ENCODE data around the gene UBQLN3. TPM values are rescaled to one million over a fixed set of nuclear protein-coding genes. Genes with fewer than 3 reads are reported as not detected.

Gene UBQLN3
- total RNA-seq, 4 donors from 2014 or later = 0.84 to 4.9 (median 2.1) TPM

DNA sequence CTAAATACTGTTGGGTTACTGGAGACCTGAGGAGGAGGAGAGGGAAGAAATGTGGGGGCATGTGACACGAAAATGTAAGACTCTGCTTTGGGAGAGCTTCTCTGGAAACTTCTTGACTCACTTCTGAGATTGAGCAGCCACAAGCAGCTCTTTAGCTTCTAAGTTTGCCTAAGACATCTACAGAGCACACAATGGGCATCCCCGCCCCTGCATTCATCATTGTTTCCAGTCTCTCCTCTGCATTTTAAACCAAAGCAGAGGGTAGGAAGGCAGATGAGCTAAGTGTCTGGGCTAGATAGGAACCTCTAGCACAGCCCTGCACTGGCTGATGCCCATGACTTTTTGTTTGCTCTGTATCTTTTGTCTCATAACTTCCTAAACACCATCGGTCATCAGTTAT lies 23.3 kb downstream of the UBQLN3 start:
- H3K9me3 ChIP-seq = no peaks in the 10 kb centered on the region
- H3K4me3 ChIP-seq = no peak overlapping the region
- no peaks in the 10 kb centered on the region for H3K27me3 ChIP-seq
- TF ChIP-seq, protein P1, sequence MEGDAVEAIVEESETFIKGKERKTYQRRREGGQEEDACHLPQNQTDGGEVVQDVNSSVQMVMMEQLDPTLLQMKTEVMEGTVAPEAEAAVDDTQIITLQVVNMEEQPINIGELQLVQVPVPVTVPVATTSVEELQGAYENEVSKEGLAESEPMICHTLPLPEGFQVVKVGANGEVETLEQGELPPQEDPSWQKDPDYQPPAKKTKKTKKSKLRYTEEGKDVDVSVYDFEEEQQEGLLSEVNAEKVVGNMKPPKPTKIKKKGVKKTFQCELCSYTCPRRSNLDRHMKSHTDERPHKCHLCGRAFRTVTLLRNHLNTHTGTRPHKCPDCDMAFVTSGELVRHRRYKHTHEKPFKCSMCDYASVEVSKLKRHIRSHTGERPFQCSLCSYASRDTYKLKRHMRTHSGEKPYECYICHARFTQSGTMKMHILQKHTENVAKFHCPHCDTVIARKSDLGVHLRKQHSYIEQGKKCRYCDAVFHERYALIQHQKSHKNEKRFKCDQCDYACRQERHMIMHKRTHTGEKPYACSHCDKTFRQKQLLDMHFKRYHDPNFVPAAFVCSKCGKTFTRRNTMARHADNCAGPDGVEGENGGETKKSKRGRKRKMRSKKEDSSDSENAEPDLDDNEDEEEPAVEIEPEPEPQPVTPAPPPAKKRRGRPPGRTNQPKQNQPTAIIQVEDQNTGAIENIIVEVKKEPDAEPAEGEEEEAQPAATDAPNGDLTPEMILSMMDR (IDR thresholded peaks at IDR 0.05) = no peak
- TF ChIP-seq EP300 (IDR thresholded peaks at IDR 0.05) (no peak), POLR2A (IDR thresholded peaks at IDR 0.05) (no peak)
- no peak for DNase-seq (ENCODE audit: low spot score in 2 of 2)
- WGBS, 2 donors = 73 to 82% methylated on average over 3 of the region's 3 CpGs
- no peak overlapping the region for H3K27ac ChIP-seq
- no peaks in the 10 kb centered on the region for H3K36me3 ChIP-seq
- no peaks in the 10 kb centered on the region for H3K4me1 ChIP-seq

DNA sequence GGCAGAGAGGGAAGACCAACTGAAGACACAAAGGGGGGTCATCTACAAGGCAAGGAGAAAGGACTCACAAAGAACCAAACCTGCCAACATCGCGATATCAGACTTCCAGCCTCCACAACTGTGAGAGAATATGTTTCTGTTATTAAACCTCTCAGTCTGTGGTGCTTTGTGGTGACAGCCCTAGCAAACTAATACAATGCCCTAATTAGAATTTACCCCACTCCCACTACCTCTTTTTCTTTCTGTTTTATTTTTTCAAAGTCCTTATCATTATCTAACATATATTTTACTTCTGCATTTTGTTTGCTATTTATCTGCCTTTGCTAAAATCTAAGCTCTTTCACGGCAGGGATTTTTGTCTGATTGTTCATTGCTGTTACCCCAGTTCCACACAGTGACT lies 23.8 kb downstream of the UBQLN3 start:
- H3K36me3 ChIP-seq = no peaks in the 10 kb centered on the region
- no peaks in the 10 kb centered on the region for H3K27me3 ChIP-seq
- H3K4me3 ChIP-seq = no peak overlapping the region
- no peak for DNase-seq (ENCODE audit: low spot score in 2 of 2)
- no peaks in the 10 kb centered on the region for H3K9me3 ChIP-seq
- 91 to 92% methylated on average over 3 of the region's 3 CpGs for WGBS, 2 donors
- TF ChIP-seq EP300 (IDR thresholded peaks at IDR 0.05) (no peak), POLR2A (IDR thresholded peaks at IDR 0.05) (no peak)
- TF ChIP-seq, protein P1 (IDR thresholded peaks at IDR 0.05) = no peak
- H3K4me1 ChIP-seq = no peaks in the 10 kb centered on the region
- H3K27ac ChIP-seq = no peak overlapping the region

DNA sequence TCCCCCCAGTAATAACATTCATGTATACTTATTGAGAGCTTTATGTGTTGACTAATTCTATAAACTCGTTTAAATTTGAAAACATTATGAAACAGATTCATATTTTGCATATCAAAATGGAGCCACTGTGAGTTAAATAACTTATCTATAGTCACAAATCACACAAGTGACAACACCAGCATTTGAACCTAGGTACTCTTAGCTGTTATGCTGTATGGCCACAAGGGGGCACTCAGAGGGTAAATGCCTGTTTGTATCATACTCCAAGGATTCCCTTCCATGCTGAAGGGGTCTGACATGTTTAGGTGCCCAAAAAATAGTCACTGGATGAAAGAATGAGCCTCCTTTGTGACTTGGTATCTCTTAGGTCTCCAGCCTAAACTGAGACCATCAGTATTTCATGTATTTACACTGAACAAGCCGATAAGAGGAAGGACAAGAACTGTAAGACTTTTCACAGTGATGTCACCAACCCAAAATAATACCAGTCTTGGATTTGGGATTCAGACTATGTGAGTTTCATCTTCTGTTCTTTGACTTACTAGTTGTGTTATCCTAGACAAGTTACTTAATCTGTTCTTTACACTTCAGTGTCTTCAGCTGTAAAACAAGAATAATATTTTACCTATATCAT lies 33.5 kb downstream of the UBQLN3 start:
- 32 to 42% methylated on average over 2 of the region's 2 CpGs for WGBS, 2 donors

DNA sequence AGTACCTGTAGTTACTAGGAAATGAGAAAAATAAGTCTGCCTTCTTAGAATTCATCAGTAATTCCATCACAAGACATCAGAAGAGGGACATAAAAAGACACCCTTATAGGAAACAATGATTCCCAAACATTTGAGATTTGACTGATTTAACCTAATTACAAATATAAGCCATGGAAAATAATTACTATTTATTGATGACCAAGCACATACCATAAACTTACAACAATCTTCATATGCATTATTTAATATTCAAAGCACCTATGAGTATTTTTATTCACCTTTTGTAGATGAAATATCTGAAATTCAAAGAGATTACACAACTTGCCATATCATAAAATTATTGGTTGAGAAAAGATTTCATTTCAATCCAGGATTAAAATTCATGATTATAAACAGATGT lies 35.8 kb downstream of the UBQLN3 start:
- H3K36me3 ChIP-seq = no peaks in the 10 kb centered on the region
- no peak for TF ChIP-seq POLR2A (IDR thresholded peaks at IDR 0.05)
- TF ChIP-seq, protein P1 (IDR thresholded peaks at IDR 0.05) = no peak
- no peak for TF ChIP-seq EP300 (IDR thresholded peaks at IDR 0.05)
- H3K9me3 ChIP-seq = no peaks in the 10 kb centered on the region
- no peaks in the 10 kb centered on the region for H3K4me1 ChIP-seq
- H3K27me3 ChIP-seq = no peaks in the 10 kb centered on the region
- no peak overlapping the region for H3K27ac ChIP-seq
- H3K4me3 ChIP-seq = no peak overlapping the region
- no peak for DNase-seq (ENCODE audit: low spot score in 2 of 2)

More for the DNA sequence above, 33.5 kb downstream of the UBQLN3 start:
- TF ChIP-seq EP300 (IDR thresholded peaks at IDR 0.05) (no peak), POLR2A (IDR thresholded peaks at IDR 0.05) (no peak)
- TF ChIP-seq, protein P1 (IDR thresholded peaks at IDR 0.05) = peak; percentile 54 to 67 (median 59)
- DNase-seq (ENCODE audit: low spot score in 2 of 2) = peak in 1 of 2 donors; percentile 13
- Histone ChIP-seq H3K36me3 (no peaks in the 10 kb centered on the region), H3K27me3 (no peaks in the 10 kb centered on the region), H3K9me3 (no peaks in the 10 kb centered on the region), H3K27ac (no peak overlapping the region), H3K4me3 (no peak overlapping the region), H3K4me1 (no peaks in the 10 kb centered on the region)

DNA sequence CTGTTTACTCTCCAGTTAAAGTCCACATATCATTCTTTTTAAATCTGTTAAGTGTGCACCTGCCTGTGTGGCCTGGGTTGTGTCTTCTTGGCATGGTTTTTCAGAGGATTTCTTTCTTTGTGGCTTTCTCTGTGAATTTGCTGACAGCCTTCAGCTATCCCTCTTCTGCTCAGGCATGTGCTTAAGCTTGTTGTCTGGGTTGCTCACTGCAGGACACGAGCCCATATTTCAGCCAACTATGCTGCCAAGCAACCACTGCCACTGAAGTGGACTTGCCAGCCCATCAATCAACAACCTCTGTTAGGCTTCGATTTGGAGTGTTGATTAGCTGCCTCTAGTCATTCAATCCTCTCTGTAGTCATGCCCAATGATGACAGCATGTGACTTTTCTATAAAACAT lies 42.2 kb downstream of the UBQLN3 start:
- Histone ChIP-seq H3K36me3 (no peaks in the 10 kb centered on the region), H3K4me1 (no peaks in the 10 kb centered on the region), H3K27me3 (no peaks in the 10 kb centered on the region), H3K9me3 (no peaks in the 10 kb centered on the region), H3K4me3 (no peak overlapping the region), H3K27ac (no peak overlapping the region)
- no peak for DNase-seq (ENCODE audit: low spot score in 2 of 2)
- WGBS, 2 donors = 46 to 59% methylated on average over 2 of the region's 2 CpGs
- TF ChIP-seq POLR2A (IDR thresholded peaks at IDR 0.05) (no peak), EP300 (IDR thresholded peaks at IDR 0.05) (no peak)
- TF ChIP-seq, protein P1 (IDR thresholded peaks at IDR 0.05) = no peak
